Esophagus squamous epithelium (tissue), 4 donors: ENCODE data around the gene SMC5.

Experiments used
- POLR2A ChIP-seq, 4 donors: fragments of 450-650 bp; IDR thresholded peaks; one replicate each; pipeline ENCODE4 v1.6.1; 2017; ENCODE audit warnings: antibody characterized with exemption in 4 of 4, mild to moderate bottlenecking in 4 of 4, moderate library complexity in 3 of 4
- TF ChIP-seq, protein P1 (sequence below), 6 experiments: fragments of 450-650 bp in 4 of 6; fragments of 200-600 bp in 2 of 6; sonication (generic) in 2 of 6; IDR thresholded peaks; one replicate each; pipeline ENCODE4 v1.5.1; 2016 to 2019; ENCODE audit warnings: antibody characterized with exemption in 6 of 6, mild to moderate bottlenecking in 4 of 6, moderate library complexity in 4 of 6

DNA sequence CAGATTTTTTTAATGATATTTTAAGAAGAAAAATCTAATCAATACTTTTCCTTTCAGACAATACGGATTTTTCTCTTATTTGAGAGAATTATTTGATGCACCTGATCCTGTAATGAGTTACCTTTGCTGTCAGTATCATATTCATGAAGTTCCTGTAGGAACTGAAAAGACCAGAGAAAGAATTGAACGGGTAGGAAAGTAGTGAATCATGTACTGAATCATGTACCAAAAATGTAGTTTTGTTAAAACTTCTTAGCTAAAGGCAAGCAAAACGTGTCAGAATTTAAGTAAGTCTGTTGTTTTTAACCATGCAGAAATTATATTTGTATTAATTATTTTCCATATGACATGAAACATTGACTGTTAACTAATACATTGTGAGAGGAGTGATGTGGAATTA is 56.6 kb downstream of the SMC5 start:
- no peak for TF ChIP-seq POLR2A (IDR thresholded peaks at IDR 0.05)
- TF ChIP-seq, protein P1, sequence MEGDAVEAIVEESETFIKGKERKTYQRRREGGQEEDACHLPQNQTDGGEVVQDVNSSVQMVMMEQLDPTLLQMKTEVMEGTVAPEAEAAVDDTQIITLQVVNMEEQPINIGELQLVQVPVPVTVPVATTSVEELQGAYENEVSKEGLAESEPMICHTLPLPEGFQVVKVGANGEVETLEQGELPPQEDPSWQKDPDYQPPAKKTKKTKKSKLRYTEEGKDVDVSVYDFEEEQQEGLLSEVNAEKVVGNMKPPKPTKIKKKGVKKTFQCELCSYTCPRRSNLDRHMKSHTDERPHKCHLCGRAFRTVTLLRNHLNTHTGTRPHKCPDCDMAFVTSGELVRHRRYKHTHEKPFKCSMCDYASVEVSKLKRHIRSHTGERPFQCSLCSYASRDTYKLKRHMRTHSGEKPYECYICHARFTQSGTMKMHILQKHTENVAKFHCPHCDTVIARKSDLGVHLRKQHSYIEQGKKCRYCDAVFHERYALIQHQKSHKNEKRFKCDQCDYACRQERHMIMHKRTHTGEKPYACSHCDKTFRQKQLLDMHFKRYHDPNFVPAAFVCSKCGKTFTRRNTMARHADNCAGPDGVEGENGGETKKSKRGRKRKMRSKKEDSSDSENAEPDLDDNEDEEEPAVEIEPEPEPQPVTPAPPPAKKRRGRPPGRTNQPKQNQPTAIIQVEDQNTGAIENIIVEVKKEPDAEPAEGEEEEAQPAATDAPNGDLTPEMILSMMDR (IDR thresholded peaks at IDR 0.05): no peak
